Adrenal gland (tissue), 12 donors: ENCODE data around the gene ICA1. TPM values are rescaled to one million over a fixed set of nuclear protein-coding genes. Genes with fewer than 3 reads are reported as not detected.
"Not testable (repeated sequence)": the region's sequence is repeated elsewhere in the genome, so short reads cannot be mapped to it uniquely, and the experiment has no call there.

Experiments used
- DNase-seq, 7 donors: peaks; one replicate each; pipeline ENCODE4 v3.0.0-alpha.2; 2019 to 2020
- H3K27ac ChIP-seq, 5 donors: fragments of 200-600 bp; sonication (generic) in 4 of 5; 1 replicate in 3 of 5; 2 replicates in 2 of 5; pipeline versions ENCODE4 v1.5.1 to v1.8.0; 2016 to 2020; ENCODE audit warnings: mild to moderate bottlenecking in 1 of 5
- H3K27me3 ChIP-seq: fragments of 200-600 bp; 2 replicates; pipeline ENCODE4 v1.8.0; 2021
- H3K36me3 ChIP-seq, 2 donors: fragments of 200-600 bp; replicated peaks in 1 of 2; 1 replicate in 1 of 2; 2 replicates in 1 of 2; pipeline versions ENCODE4 v1.5.1 to v1.8.0; 2018 to 2022
- H3K4me1 ChIP-seq, 2 donors: fragments of 200-600 bp; replicated peaks in 1 of 2; 1 replicate in 1 of 2; 2 replicates in 1 of 2; pipeline versions ENCODE4 v1.5.1 to v1.8.0; 2018 to 2021
- H3K4me3 ChIP-seq, 4 donors: fragments of 200-600 bp; sonication (generic) in 3 of 4; one replicate each; pipeline ENCODE4 v1.5.1; 2016 to 2018
- H3K9me3 ChIP-seq, 3 donors: fragments of 200-600 bp; sonication (generic) in 1 of 3; replicated peaks in 1 of 3; 1 replicate in 2 of 3; 2 replicates in 1 of 3; pipeline versions ENCODE4 v1.5.1 to v1.8.0; 2016 to 2021
- POLR2A ChIP-seq, 2 donors: fragments of 450-650 bp; IDR thresholded peaks; one replicate each; pipeline ENCODE4 v1.6.1; 2017; ENCODE audit warnings: antibody characterized with exemption in 2 of 2, mild to moderate bottlenecking in 2 of 2, moderate library complexity in 1 of 2
- WGBS, 4 donors: extraction: QIAGEN DNeasy Blood & Tissue Kit in 2 of 4; methylation state at CpG; one replicate each; pipeline versions ENCODE4 v1.1.5 to v1.1.7; 2013 to 2017; 5-methylcytosine and 5-hydroxymethylcytosine counted together
- intact Hi-C, 2 donors: fragments of 100-400 bp; cut with DNase I; formaldehyde crosslinking; loops; one replicate each; pipeline versions ENCODE4 v1.14.1 to v1.15.0; 2022 to 2023
- polyA plus RNA-seq, 3 donors: library from polyadenylated mRNA; stranded (reverse); fragments of 200-250 nt in 2 of 3; fragments of 350-450 nt in 1 of 3; fragmentation: Illumina TruSeq in 1 of 3; extraction: RNeasy Lipid Tissue Mini Kit (QIAGEN cat#74804) in 1 of 3; gene quantifications; one replicate each; pipeline ENCODE4 v1.2.3, GENCODE V29; 2013 to 2014
- total RNA-seq, 9 donors: library from RNA; depleted of rRNA in 4 of 9; stranded (reverse); fragments of >200 nt in 4 of 9; fragments of 120-200 nt in 1 of 9; fragmentation: NEBNext Ultra II Directional in 1 of 9; extraction: Animal tissue kit (Norgen Biotek cat#: 25700) in 1 of 9; gene quantifications; one replicate each; pipeline versions ENCODE4 v1.1.0 to v1.2.4, GENCODE V29; 2013 to 2023
- TF ChIP-seq, protein P1 (sequence below), 6 experiments: fragments of 450-650 bp in 4 of 6; fragments of 200-600 bp in 2 of 6; sonication (generic) in 1 of 6; IDR thresholded peaks; 1 replicate in 5 of 6; 2 replicates in 1 of 6; pipeline versions ENCODE4 v1.5.1 to v1.8.0; 2016 to 2021; ENCODE audit warnings: antibody characterized with exemption in 6 of 6, mild to moderate bottlenecking in 2 of 6, moderate library complexity in 1 of 6
- donor health status: healthy with polysubstance abuse.
- donor health status: Bipolar disorder and iron deficiency.
- donor health status: DM: yes; HTN: yes; CAD: no.
- donor health status: DM: no; HTN: no; CAD: no.
- donor health status: DM: no; HTN: no; CAD: no.
- donor health status: DM: yes; HTN: yes; CAD: no.

ICA1 gene
- total and polyA plus RNA-seq, 12 donors = 5.0 to 16.1 (median 8.4) TPM; not detected in 1

DNA sequence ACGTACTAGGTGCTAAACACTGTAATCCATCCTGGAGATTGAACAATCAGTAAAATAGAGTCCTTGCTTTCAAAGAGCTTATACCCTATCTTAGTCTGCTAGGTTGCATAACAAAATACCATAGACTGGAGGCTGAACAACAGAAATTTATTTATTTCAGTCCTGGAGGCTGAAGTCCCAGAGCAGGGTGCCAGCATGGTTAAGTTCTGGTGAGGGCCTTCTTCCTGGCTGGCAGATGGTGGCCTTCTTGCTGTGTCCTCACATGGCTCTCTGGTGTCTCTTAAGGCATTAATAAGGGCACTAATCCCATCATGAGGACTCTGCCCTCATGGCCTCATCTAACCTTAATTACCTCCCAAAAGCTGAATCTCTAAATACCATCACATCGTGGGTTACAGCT, 43.1 kb upstream of the ICA1 start:
- no peaks in the 10 kb centered on the region for H3K27me3 ChIP-seq
- TF ChIP-seq, protein P1, sequence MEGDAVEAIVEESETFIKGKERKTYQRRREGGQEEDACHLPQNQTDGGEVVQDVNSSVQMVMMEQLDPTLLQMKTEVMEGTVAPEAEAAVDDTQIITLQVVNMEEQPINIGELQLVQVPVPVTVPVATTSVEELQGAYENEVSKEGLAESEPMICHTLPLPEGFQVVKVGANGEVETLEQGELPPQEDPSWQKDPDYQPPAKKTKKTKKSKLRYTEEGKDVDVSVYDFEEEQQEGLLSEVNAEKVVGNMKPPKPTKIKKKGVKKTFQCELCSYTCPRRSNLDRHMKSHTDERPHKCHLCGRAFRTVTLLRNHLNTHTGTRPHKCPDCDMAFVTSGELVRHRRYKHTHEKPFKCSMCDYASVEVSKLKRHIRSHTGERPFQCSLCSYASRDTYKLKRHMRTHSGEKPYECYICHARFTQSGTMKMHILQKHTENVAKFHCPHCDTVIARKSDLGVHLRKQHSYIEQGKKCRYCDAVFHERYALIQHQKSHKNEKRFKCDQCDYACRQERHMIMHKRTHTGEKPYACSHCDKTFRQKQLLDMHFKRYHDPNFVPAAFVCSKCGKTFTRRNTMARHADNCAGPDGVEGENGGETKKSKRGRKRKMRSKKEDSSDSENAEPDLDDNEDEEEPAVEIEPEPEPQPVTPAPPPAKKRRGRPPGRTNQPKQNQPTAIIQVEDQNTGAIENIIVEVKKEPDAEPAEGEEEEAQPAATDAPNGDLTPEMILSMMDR (IDR thresholded peaks at IDR 0.05) = no peak
- no peak for TF ChIP-seq POLR2A (IDR thresholded peaks at IDR 0.05)
- no peak for DNase-seq
- H3K9me3 ChIP-seq = no peaks in the 10 kb centered on the region
- intact Hi-C loops = no loop called here
- no peaks in the 10 kb centered on the region for H3K4me1 ChIP-seq
- 35 to 76% (median 69%) methylated on average over 2 of the region's 2 CpGs for WGBS, 4 donors
- no peaks in the 10 kb centered on the region for H3K36me3 ChIP-seq
- no peak overlapping the region for H3K27ac ChIP-seq
- no peak overlapping the region for H3K4me3 ChIP-seq

DNA sequence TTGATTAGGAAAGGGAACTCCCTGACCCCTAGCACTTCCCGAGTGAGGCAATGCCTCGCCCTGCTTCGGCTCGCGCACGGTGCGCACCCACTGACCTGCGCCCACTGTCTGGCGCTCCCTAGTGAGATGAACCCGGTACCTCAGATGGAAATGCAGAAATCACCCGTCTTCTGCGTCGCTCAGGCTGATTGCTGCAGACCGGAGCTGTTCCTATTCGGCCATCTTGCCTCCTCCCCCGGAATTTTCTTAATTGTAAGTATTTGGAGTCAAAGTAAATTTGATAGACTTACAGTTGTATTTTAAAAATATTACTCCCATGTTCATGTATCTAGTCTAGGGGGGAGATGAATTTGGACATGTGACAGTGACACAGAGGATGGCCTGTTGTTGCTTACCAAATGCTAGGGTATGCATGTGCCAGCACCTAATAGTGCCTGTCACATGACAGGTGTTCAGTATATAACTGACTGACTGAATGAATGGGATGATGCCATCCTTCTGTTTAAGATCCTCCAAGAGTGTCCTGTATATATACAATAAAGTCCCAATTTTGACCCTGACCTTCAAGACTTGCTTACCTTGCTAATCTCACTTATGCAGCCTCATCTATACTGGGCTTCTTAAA, 42.0 kb upstream of the ICA1 start:
- H3K9me3 ChIP-seq = no peaks in the 10 kb centered on the region
- no peaks in the 10 kb centered on the region for H3K36me3 ChIP-seq
- H3K27me3 ChIP-seq = no peaks in the 10 kb centered on the region
- 93 to 99% (median 94%) methylated on average over 14 to 16 of the region's 16 CpGs for WGBS, 4 donors
- intact Hi-C loops = no loop called here
- no peak overlapping the region for H3K4me3 ChIP-seq
- no peaks in the 10 kb centered on the region for H3K4me1 ChIP-seq
- DNase-seq = no peak
- H3K27ac ChIP-seq = no peak overlapping the region
- TF ChIP-seq, protein P1 (IDR thresholded peaks at IDR 0.05) = no peak
- TF ChIP-seq POLR2A (IDR thresholded peaks at IDR 0.05) = no peak

DNA sequence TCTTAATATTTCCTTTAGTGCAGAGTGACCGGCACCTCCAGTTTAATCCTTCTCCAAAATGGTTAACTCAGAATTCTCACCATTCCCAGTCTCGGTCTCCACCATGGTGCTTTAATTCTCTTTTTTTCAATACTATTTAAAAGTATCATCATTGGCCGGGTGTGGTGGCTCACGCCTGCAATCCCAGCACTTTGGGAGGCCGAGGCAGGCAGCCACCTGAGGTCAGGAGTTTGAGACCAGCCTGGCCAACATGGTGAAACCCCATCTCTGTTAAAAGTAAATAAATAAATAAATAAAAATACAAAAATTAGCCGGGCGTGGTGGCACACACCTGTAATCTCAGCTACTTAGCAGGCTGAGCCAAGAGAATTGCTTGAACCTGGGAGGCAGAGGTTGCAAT, 35.1 kb upstream of the ICA1 start:
- H3K4me3 ChIP-seq, intact Hi-C loops, H3K9me3 ChIP-seq, H3K4me1 ChIP-seq, H3K27ac ChIP-seq, H3K36me3 ChIP-seq, H3K27me3 ChIP-seq, DNase-seq: not testable (repeated sequence)
- 86 to 93% (median 92%) methylated on average over 7 of the region's 7 CpGs for WGBS, 4 donors

DNA sequence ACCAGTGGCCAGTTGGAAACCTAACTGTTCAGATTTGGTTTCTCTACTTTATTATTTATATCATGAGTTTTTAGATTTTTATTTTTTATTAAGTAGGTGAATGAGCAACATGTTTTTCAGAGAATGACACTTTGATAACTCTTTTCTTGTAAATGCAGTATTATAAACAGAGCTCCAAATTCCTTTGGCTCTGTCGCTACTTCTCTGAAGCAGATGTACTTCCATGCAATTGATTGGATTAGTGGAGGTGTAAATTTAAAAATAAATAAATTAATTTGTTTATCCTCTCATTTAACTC, 34.3 kb upstream of the ICA1 start:
- no peak for TF ChIP-seq POLR2A (IDR thresholded peaks at IDR 0.05)
- TF ChIP-seq, protein P1 (IDR thresholded peaks at IDR 0.05) = no peak
- intact Hi-C loops = no loop called here
- no peak overlapping the region for H3K27ac ChIP-seq
- H3K4me1 ChIP-seq = no peaks in the 10 kb centered on the region
- H3K36me3 ChIP-seq = no peaks in the 10 kb centered on the region
- H3K9me3 ChIP-seq = no peaks in the 10 kb centered on the region
- DNase-seq = no peak
- WGBS, 4 donors = 91 to 97% (median 93%) methylated on average over 1 of the region's 1 CpG
- H3K27me3 ChIP-seq = peaks cover 4% of the 10 kb centered on the region
- no peak overlapping the region for H3K4me3 ChIP-seq

DNA sequence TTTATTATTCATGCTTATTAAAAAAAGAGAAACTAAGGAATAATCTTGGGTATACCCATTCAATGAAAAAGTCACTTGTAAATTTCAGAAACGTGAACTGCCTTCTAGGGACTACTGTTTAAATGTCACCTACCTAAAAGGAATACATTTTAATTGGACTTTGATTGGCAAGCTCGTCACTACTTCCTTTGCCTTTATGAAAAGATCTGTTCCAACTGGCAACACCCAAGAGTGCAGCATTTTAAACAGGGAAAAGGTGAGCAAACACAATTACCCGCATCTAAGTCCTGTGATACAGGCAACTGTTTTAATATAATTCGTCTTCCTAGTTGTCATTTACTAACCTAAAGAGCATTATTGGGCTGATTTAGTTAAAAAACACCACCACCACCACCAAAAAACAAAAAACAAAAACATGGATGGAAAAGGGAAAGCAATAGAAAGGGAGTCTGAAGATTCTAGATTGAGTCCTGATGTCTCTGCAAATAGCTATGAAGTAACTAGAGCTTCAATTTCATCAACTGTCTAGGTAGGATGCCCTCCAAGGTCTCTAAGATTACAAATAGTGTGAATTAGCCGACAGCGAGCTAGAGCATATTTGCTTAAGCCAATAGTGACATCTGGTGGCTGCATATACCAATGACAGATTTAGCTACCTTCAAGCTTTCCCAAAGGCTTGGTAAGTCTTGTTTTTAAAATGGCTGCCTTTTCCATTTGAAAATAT, 33.8 kb upstream of the ICA1 start:
- Histone ChIP-seq H3K4me1 (no peaks in the 10 kb centered on the region), H3K9me3 (no peaks in the 10 kb centered on the region), H3K27me3 (peaks cover 4% of the 10 kb centered on the region), H3K36me3 (no peaks in the 10 kb centered on the region), H3K27ac (no peak overlapping the region), H3K4me3 (no peak overlapping the region)
- WGBS, 4 donors = 40 to 47% (median 43%) methylated on average over 6 of the region's 6 CpGs
- peak; percentile 19 to 64 (median 47) for DNase-seq
- intact Hi-C loops = no loop called here
- no peak for TF ChIP-seq POLR2A (IDR thresholded peaks at IDR 0.05)
- TF ChIP-seq, protein P1 (IDR thresholded peaks at IDR 0.05) = peak; percentile 52 to 84 (median 78)
